HG03378 (cell line): ENCODE results near the gene TENM3.

Source experiments
- ATAC-seq: cut with Tn5 transposase; IDR thresholded peaks from one replicate; pipeline ENCODE4 v1.9.1; 2021; ENCODE audit warnings: mild to moderate bottlenecking, moderate library complexity; ENCODE audit not compliant: unreplicated experiment

TENM3 gene

GRCh38 chr4:182593864-182594263, 350.7 kb downstream of the TENM3 start:
- ATAC-seq: no peak

GRCh38 chr4:182600093-182600492, 356.9 kb downstream of the TENM3 start:
- ATAC-seq: no peak

GRCh38 chr4:182600856-182601255, 357.7 kb downstream of the TENM3 start:
- ATAC-seq: no peak

GRCh38 chr4:182604161-182604622, 361.0 kb downstream of the TENM3 start:
- no peak for ATAC-seq

- ATAC-seq: no peak
These were observed 361.8 kb downstream of the TENM3 start for GRCh38 chr4:182604953-182605352.

GRCh38 chr4:182608525-182608924, 365.3 kb downstream of the TENM3 start:
- ATAC-seq: no peak

GRCh38 chr4:182616476-182616875, 373.3 kb downstream of the TENM3 start:
- ATAC-seq: no peak

- ATAC-seq: no peak
These were observed 376.5 kb downstream of the TENM3 start for GRCh38 chr4:182619660-182620059.

- no peak for ATAC-seq
These were observed 377.1 kb downstream of the TENM3 start for GRCh38 chr4:182620111-182620980.

GRCh38 chr4:182624281-182624680, 381.1 kb downstream of the TENM3 start:
- ATAC-seq: no peak

- ATAC-seq: no peak
These were observed 382.0 kb downstream of the TENM3 start for GRCh38 chr4:182625193-182625592.

GRCh38 chr4:182627996-182628395, 384.8 kb downstream of the TENM3 start:
- ATAC-seq: no peak

GRCh38 chr4:182628544-182628943, 385.3 kb downstream of the TENM3 start:
- ATAC-seq: no peak

- no peak for ATAC-seq
These were observed 385.9 kb downstream of the TENM3 start for GRCh38 chr4:182629096-182629495.

GRCh38 chr4:182640491-182640890, 397.3 kb downstream of the TENM3 start:
- no peak for ATAC-seq

- no peak for ATAC-seq
These were observed 397.7 kb downstream of the TENM3 start for GRCh38 chr4:182640932-182641331.

GRCh38 chr4:182642831-182643230, 399.6 kb downstream of the TENM3 start:
- peak; percentile 51 for ATAC-seq

- no peak for ATAC-seq
These were observed 400.8 kb downstream of the TENM3 start for GRCh38 chr4:182643801-182644682.

GRCh38 chr4:182644683-182645050, 401.5 kb downstream of the TENM3 start:
- ATAC-seq: no peak

- no peak for ATAC-seq
These were observed 402.3 kb downstream of the TENM3 start for GRCh38 chr4:182645511-182645910.

- ATAC-seq: no peak
These were observed 404.6 kb downstream of the TENM3 start for GRCh38 chr4:182647646-182648300.
